Fibroblast of villous mesenchyme (primary cell): ENCODE results near the gene FN1. TPM values are rescaled to one million over a fixed set of nuclear protein-coding genes. Genes with fewer than 3 reads are reported as not detected.

Experiments used
- DNase-seq: peaks from one replicate; pipeline ENCODE4 v3.0.0-alpha.2; 2010; ENCODE audit warnings: low read depth
- H3K4me3 ChIP-seq: 2 replicates; pipeline ENCODE4 v1.5.1; 2011; ENCODE audit warnings: low read depth, mild to moderate bottlenecking, low read length
- CTCF ChIP-seq: IDR thresholded peaks from 2 replicates; pipeline ENCODE4 v1.5.1; 2012; ENCODE audit warnings: low read depth, mild to moderate bottlenecking, low read length; ENCODE audit not compliant: insufficient read depth
- total RNA-seq: library from RNA; depleted of rRNA; stranded (reverse); fragments of >200 nt; gene quantifications from 2 replicates; pipeline ENCODE4 v1.2.3, GENCODE V29; 2012

The FN1 gene
- total RNA-seq, 1 donor, result 1,807 TPM

GRCh38 chr2:215476424-215476823 lies 40.6 kb upstream of the FN1 start:
- DNase-seq, result no peak
- no peak for TF ChIP-seq CTCF

GRCh38 chr2:215466097-215466909 lies 30.4 kb upstream of the FN1 start:
- H3K4me3 ChIP-seq, result no peak overlapping the region
- DNase-seq, result peak; percentile 48
- no peak for TF ChIP-seq CTCF

More at GRCh38 chr2:215476424-215476823, 40.6 kb upstream of the FN1 start:
- H3K4me3 ChIP-seq, result no peak overlapping the region

DNA sequence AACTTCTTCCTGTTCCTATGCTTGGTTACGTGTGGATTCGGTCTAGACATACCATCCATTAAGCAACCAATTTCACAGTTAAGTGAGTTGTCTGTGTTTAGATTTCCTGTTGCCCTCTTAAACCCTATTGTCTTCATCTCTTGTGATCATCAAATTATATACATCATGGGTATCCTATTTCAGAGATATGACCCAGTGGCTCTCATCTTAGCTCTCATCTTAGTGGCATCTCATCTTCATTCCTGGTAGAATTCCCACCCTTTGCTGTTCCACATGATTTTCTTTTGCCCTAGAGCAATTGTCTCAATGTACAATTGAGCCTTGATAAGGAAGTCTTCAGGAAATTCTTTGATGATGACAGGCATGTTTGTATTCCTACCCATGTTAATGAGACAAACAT lies 29.4 kb upstream of the FN1 start:
- no peak for TF ChIP-seq CTCF
- DNase-seq, result peak; percentile 9
- no peak overlapping the region for H3K4me3 ChIP-seq

GRCh38 chr2:215461836-215462532 lies 26.1 kb upstream of the FN1 start:
- TF ChIP-seq CTCF, result no peak
- no peak overlapping the region for H3K4me3 ChIP-seq
- no peak for DNase-seq

DNA sequence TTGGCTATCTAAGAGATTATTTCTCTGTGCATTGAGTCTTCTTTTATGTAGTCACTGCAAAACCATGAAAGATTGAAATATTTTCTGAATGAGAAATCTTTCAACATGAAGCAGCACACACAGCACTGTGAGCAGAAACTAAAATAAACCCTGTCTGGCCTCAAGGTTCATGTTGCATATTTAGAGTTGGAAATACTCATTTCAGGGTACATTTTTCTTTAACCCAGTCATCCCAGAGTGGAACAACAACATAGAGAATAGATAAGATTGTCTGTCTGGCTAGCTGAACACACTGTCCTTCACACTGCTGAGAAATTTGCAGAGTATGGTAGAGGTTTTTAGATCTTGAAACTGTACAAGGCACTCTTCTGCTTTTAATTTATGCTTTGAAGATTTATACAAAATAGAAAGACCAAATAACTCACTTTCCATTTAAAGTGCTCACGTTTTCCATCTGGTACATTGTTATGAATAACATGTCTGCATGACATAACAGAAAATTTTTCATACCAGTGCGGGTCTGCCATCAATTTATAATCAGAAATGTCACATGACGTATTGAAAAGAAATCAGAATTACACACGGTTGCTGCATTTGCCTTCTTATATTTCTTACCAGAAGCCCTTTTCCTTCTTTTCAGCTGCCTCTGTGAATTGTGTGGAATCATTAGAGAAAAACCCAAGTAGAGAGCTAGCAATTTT lies 25.0 kb upstream of the FN1 start:
- TF ChIP-seq CTCF, result no peak
- no peak overlapping the region for H3K4me3 ChIP-seq
- DNase-seq, result peak; percentile 93

DNA sequence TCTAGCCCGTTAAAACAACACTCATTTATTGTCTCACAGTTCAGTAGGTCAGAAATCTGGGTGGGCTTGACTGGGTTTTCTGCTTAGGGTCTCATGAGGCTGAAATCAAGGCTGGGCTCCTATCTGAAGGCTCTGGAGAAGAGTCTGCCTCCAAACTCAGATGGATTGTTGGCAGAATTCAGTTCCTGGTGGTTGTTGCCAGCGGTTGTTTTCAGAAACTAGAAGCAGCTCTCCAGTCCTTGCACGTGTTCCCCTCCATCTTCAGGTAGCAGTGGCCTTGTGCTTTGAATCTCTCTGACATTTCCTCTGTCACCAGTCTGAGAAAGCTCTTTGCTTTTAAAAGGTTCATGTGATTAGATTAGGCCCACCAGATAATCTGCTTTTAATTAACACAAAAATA lies 20.1 kb upstream of the FN1 start:
- no peak for DNase-seq
- no peak for TF ChIP-seq CTCF

More for the DNA sequence above, 20.1 kb upstream of the FN1 start:
- H3K4me3 ChIP-seq, result no peak overlapping the region
